Mesodermal cell (in vitro differentiated cells): Measurements from ENCODE around the gene CYTH3.
"Not testable (repeated sequence)": the region's sequence is repeated elsewhere in the genome, so short reads cannot be mapped to it uniquely, and the experiment has no call there.

Experiments used
- H3K27ac ChIP-seq: 2 replicates; pipeline ENCODE4 v1.7.0; 2013; ENCODE audit warnings: mild to moderate bottlenecking, low read depth, low read length, moderate library complexity; ENCODE audit not compliant: severe bottlenecking
- H3K36me3 ChIP-seq: 2 replicates; pipeline ENCODE4 v1.7.1; 2013; ENCODE audit warnings: mild to moderate bottlenecking, low read length, moderate library complexity; ENCODE audit not compliant: control insufficient read depth, insufficient read depth
- H3K4me1 ChIP-seq: one replicate; pipeline ENCODE4 v1.7.1; 2013; ENCODE audit warnings: mild to moderate bottlenecking, low read length; ENCODE audit not compliant: insufficient read depth, control insufficient read depth, poor library complexity, severe bottlenecking
- H3K4me3 ChIP-seq: 2 replicates; pipeline ENCODE4 v1.7.0; 2013; ENCODE audit warnings: low read length, control low read depth, mild to moderate bottlenecking; ENCODE audit not compliant: insufficient read depth, poor library complexity, severe bottlenecking; ENCODE audit errors: extremely low read depth
- H3K9me3 ChIP-seq: 2 replicates; pipeline ENCODE4 v1.7.1; 2013; ENCODE audit warnings: mild to moderate bottlenecking, low read length, moderate library complexity; ENCODE audit not compliant: control insufficient read depth
- WGBS, 2 experiments: methylation state at CpG; one replicate each; pipeline ENCODE4 v1.1.5; 2013; ENCODE audit warnings: missing lambda C conversion rate in 2 of 2; ENCODE audit not compliant: insufficient coverage in 2 of 2; 5-methylcytosine and 5-hydroxymethylcytosine counted together

Gene CYTH3

GRCh38 chr7:6232534-6232933 lies 39.9 kb downstream of the CYTH3 start:
- Histone ChIP-seq H3K4me3 (no peak overlapping the region), H3K36me3 (no peaks in the 10 kb centered on the region), H3K27ac (no peak overlapping the region), H3K4me1 (peaks cover 21% of the 10 kb centered on the region), H3K9me3 (no peaks in the 10 kb centered on the region)
- WGBS, 2 experiments: 93% methylated on average over 8 of the region's 8 CpGs

DNA sequence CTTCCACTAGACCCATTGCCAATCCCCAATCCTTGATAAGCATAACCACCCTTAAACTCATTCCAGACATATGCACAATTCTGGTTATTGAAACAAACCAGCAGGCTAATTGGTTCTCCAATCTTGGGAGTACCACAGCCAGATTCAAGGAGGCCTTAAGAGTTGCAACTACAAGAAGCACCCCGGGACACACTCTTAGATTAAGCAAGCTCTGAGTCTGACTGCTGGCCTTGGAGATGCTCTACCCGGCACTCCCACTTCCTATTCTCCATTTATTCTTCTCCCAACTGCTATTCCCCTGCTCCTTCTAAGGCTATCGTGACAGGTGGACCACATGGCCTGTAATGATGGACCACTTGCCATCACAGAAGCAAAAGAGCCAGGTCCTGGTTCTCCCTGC lies 40.3 kb downstream of the CYTH3 start:
- Histone ChIP-seq H3K27ac (no peak overlapping the region), H3K4me3 (no peak overlapping the region), H3K9me3 (no peaks in the 10 kb centered on the region), H3K4me1 (peaks cover 23% of the 10 kb centered on the region), H3K36me3 (no peaks in the 10 kb centered on the region)
- WGBS, 2 experiments: 90 to 95% methylated on average over 3 of the region's 3 CpGs

GRCh38 chr7:6231184-6231583 lies 41.2 kb downstream of the CYTH3 start:
- WGBS, 2 experiments: 50 to 71% methylated on average over 4 of the region's 7 CpGs
- H3K36me3 ChIP-seq: no peaks in the 10 kb centered on the region
- H3K27ac ChIP-seq: no peak overlapping the region
- no peaks in the 10 kb centered on the region for H3K9me3 ChIP-seq
- H3K4me3 ChIP-seq: no peak overlapping the region
- peaks cover 23% of the 10 kb centered on the region for H3K4me1 ChIP-seq

GRCh38 chr7:6229284-6229683 lies 43.1 kb downstream of the CYTH3 start:
- not testable (repeated sequence) for H3K4me3 ChIP-seq, H3K36me3 ChIP-seq, H3K9me3 ChIP-seq
- Histone ChIP-seq H3K4me1 (peaks cover 23% of the 10 kb centered on the region), H3K27ac (peak overlapping the region; percentile 84)
- 88 to 100% methylated on average over 3 to 6 of the region's 9 CpGs for WGBS, 2 experiments

GRCh38 chr7:6228361-6229229 lies 43.8 kb downstream of the CYTH3 start:
- Histone ChIP-seq H3K36me3 (no peaks in the 10 kb centered on the region), H3K4me1 (peaks cover 23% of the 10 kb centered on the region), H3K9me3 (no peaks in the 10 kb centered on the region), H3K4me3 (no peak overlapping the region), H3K27ac (peak overlapping the region; percentile 84)
- WGBS, 2 experiments: 53 to 69% methylated on average over 3 to 5 of the region's 9 CpGs

- Histone ChIP-seq H3K36me3 (no peaks in the 10 kb centered on the region), H3K4me1 (peaks cover 23% of the 10 kb centered on the region), H3K27ac (peak overlapping the region; percentile 84), H3K4me3 (no peak overlapping the region), H3K9me3 (no peaks in the 10 kb centered on the region)
- WGBS, 2 experiments: 87 to 97% methylated on average over 5 of the region's 5 CpGs
These were observed 45.1 kb downstream of the CYTH3 start for GRCh38 chr7:6227294-6227846.

DNA sequence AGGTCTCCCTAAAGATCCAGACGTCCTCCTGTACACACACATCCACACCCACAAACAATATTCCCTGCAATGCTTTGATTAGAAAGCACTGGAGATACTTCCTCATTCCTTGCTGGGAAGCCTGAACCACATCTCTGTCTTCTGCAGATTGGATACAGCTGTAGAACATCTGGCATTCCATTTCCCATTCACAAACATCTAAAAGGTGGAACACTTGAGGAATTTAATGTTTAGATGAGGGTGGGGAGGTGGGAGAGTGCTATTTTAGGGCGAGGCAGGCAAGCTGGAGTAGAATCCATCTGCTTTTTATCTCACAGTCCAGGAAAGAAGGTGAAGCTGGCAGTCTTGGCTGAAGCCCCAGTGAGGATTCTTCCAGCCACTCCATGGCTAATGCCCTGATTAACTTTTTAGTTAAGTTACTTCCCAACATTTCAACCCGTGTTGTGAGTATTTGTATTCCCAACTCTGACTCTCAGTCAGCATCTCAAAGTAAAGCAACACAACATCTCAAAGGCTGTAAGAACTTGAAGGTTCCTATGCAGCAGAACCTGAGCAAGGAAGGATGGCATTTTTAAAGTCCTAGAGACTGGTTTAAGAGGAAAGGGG lies 46.1 kb downstream of the CYTH3 start:
- H3K36me3 ChIP-seq: no peaks in the 10 kb centered on the region
- H3K9me3 ChIP-seq: peaks cover 3% of the 10 kb centered on the region
- H3K27ac ChIP-seq: peak overlapping the region; percentile 45
- WGBS, 2 experiments: 92 to 93% methylated on average over 2 of the region's 3 CpGs
- H3K4me1 ChIP-seq: peaks cover 22% of the 10 kb centered on the region
- no peak overlapping the region for H3K4me3 ChIP-seq

- H3K4me3 ChIP-seq, H3K9me3 ChIP-seq, H3K27ac ChIP-seq, H3K36me3 ChIP-seq: not testable (repeated sequence)
- H3K4me1 ChIP-seq: peaks cover 11% of the 10 kb centered on the region
- WGBS, 2 experiments: 100% methylated on average over 1 of the region's 4 CpGs; no CpG with 5 or more reads in 1 of the 2 experiments
These were observed 49.0 kb downstream of the CYTH3 start for GRCh38 chr7:6223411-6223810.

- not testable (repeated sequence) for H3K4me1 ChIP-seq
These were observed 49.4 kb downstream of the CYTH3 start for GRCh38 chr7:6223010-6223409.

GRCh38 chr7:6221340-6222319 lies 50.8 kb downstream of the CYTH3 start:
- 93 to 98% methylated on average over 4 to 5 of the region's 9 CpGs for WGBS, 2 experiments
- Histone ChIP-seq H3K27ac (no peak overlapping the region), H3K9me3 (peaks cover 3% of the 10 kb centered on the region), H3K4me3 (no peak overlapping the region), H3K4me1 (no peaks in the 10 kb centered on the region), H3K36me3 (no peaks in the 10 kb centered on the region)

More at GRCh38 chr7:6223010-6223409, 49.4 kb downstream of the CYTH3 start:
- WGBS, 2 experiments: 93 to 94% methylated on average over 9 to 12 of the region's 25 CpGs
- H3K36me3 ChIP-seq, H3K27ac ChIP-seq, H3K4me3 ChIP-seq, H3K9me3 ChIP-seq: not testable (repeated sequence)
